ENCODE data around the gene CRMP1. TPM values are rescaled to one million over a fixed set of nuclear protein-coding genes. Genes with fewer than 3 reads are reported as not detected.

Gene CRMP1
- total RNA-seq, 1 experiment from 2014 or later = not detected

DNA sequence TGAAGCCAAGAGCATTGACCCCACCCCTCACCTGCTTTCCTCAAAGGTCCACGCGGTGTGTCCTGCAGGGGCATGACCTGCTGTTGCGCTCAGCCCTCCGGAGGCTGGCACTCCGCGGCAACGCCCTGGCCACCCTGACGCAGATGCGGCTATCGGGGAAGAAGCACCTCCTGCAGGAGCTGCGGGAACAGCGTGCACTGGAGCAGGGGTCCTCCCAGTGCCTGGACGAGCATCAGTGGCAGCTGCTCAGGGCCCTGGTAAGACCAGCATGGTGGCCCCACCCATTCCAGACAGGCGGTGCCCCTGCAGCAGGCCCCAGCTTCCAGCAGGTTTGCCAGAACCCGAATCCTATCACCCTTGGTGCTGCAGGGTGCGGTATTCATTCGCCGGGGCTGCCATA is 95.9 kb downstream of the CRMP1 start:
- no TSS peak for BruUV-seq (replicated peaks)
- TF ChIP-seq EZH2 (IDR thresholded peaks at IDR 0.05; ENCODE audit: low read length, unreplicated experiment) (no peak), CTCF (conservative IDR thresholded peaks at IDR 0.05; ENCODE audit: low read depth, low read length) (no peak), EZH2phosphoT487 (IDR thresholded peaks at IDR 0.05; ENCODE audit: borderline replicate concordance, low read length) (no peak)
- Histone ChIP-seq H3K4me2 (ENCODE audit: low read length) (no peak overlapping the region), H3K27ac (ENCODE audit: low read length) (no peak overlapping the region), H3K9me3 (ENCODE audit: low read length) (no peaks in the 10 kb centered on the region), H3K27me3 (ENCODE audit: low read length) (no peaks in the 10 kb centered on the region), H3K36me3 (ENCODE audit: low read depth, low read length) (0 out of 2 replicates have a peak, but pooled peaks cover 4% of the 10 kb centered on the region), H3K4me3 (ENCODE audit: low read length) (no peak overlapping the region), H2AFZ (ENCODE audit: low read length) (no peak overlapping the region), H3F3A (ENCODE audit: low read length, unreplicated experiment) (no peaks in the 10 kb centered on the region), H3K79me2 (ENCODE audit: low read length) (no peaks in the 10 kb centered on the region), H4K20me1 (ENCODE audit: low read length) (no peaks in the 10 kb centered on the region), H3K9me2 (replicated peaks; ENCODE audit: low read length) (no peaks in the 10 kb centered on the region), H3K9ac (ENCODE audit: low read length) (no peak overlapping the region), H3K4me1 (ENCODE audit: insufficient read depth, low read length) (no peaks in the 10 kb centered on the region)
- intact Hi-C loops (cut with micrococcal nuclease) = loop anchor here (10.0 kb wide), 1 partner anchor 422 kb away; no protein-coding TSS in a partner anchor
- ChIA-PET CTCF (no interaction called here), POLR2A (ENCODE audit: unreplicated experiment) (no interaction called here)
- DNase-seq (no peak), ATAC-seq (no peak)

GRCh38 chr4:5795580-5795979 is 97.3 kb downstream of the CRMP1 start:
- no peak overlapping the region for H3K4me3 ChIP-seq (ENCODE audit: low read length)
- no peaks in the 10 kb centered on the region for H3K27me3 ChIP-seq (ENCODE audit: low read length)
- H3K4me1 ChIP-seq (ENCODE audit: insufficient read depth, low read length) = no peaks in the 10 kb centered on the region
- H3K27ac ChIP-seq (ENCODE audit: low read length) = no peak overlapping the region
- 0 out of 2 replicates have a peak, but pooled peaks cover 4% of the 10 kb centered on the region for H3K36me3 ChIP-seq (ENCODE audit: low read depth, low read length)
- ATAC-seq (no peak), DNase-seq (no peak)
- H3K79me2 ChIP-seq (ENCODE audit: low read length) = no peaks in the 10 kb centered on the region
- no peaks in the 10 kb centered on the region for H4K20me1 ChIP-seq (ENCODE audit: low read length)
- H3F3A ChIP-seq (ENCODE audit: low read length, unreplicated experiment) = no peaks in the 10 kb centered on the region
- H3K9me3 ChIP-seq (ENCODE audit: low read length) = no peaks in the 10 kb centered on the region
- no peaks in the 10 kb centered on the region for H3K9me2 ChIP-seq (replicated peaks; ENCODE audit: low read length)
- no peak overlapping the region for H3K9ac ChIP-seq (ENCODE audit: low read length)
- no peak overlapping the region for H2AFZ ChIP-seq (ENCODE audit: low read length)
- ChIA-PET CTCF (no interaction called here), POLR2A (ENCODE audit: unreplicated experiment) (no interaction called here)
- BruUV-seq (replicated peaks) = no TSS peak
- intact Hi-C loops (cut with micrococcal nuclease) = loop anchor here (10.0 kb wide), 1 partner anchor 421 kb away; no protein-coding TSS in a partner anchor
- no peak overlapping the region for H3K4me2 ChIP-seq (ENCODE audit: low read length)
- TF ChIP-seq EZH2phosphoT487 (IDR thresholded peaks at IDR 0.05; ENCODE audit: borderline replicate concordance, low read length) = no peak
- TF ChIP-seq EZH2 (IDR thresholded peaks at IDR 0.05; ENCODE audit: low read length, unreplicated experiment) = no peak
- no peak for TF ChIP-seq CTCF (conservative IDR thresholded peaks at IDR 0.05; ENCODE audit: low read depth, low read length)

DNA sequence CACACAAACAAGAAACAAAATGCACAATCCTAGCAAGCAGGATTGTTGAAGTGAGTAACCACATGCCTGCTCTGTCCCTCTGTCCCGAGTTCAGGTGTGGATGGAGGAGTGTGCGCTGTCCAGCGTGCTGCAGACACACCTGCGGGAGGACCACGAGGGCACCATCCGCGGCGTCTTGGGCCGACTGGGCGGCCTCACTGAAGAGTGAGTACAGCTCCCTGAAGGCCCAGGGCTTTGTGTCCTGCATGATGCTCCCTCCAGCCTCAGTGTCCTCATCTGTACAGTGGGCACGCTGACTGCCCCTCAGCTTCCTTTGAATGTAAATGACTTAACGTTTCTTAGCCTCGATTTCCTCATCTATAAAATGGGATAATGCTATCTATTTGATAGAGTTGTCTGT is 99.4 kb downstream of the CRMP1 start:
- Histone ChIP-seq H3K27me3 (ENCODE audit: low read length) (no peaks in the 10 kb centered on the region), H3K9me2 (replicated peaks; ENCODE audit: low read length) (no peaks in the 10 kb centered on the region), H3K79me2 (ENCODE audit: low read length) (no peaks in the 10 kb centered on the region), H3F3A (ENCODE audit: low read length, unreplicated experiment) (no peaks in the 10 kb centered on the region), H3K4me1 (ENCODE audit: insufficient read depth, low read length) (no peaks in the 10 kb centered on the region), H3K9ac (ENCODE audit: low read length) (no peak overlapping the region), H3K36me3 (ENCODE audit: low read depth, low read length) (0 out of 2 replicates have a peak, but pooled peaks cover 4% of the 10 kb centered on the region), H3K4me2 (ENCODE audit: low read length) (no peak overlapping the region), H3K9me3 (ENCODE audit: low read length) (no peaks in the 10 kb centered on the region), H4K20me1 (ENCODE audit: low read length) (no peaks in the 10 kb centered on the region), H2AFZ (ENCODE audit: low read length) (no peak overlapping the region), H3K4me3 (ENCODE audit: low read length) (no peak overlapping the region), H3K27ac (ENCODE audit: low read length) (no peak overlapping the region)
- TF ChIP-seq EZH2phosphoT487 (IDR thresholded peaks at IDR 0.05; ENCODE audit: borderline replicate concordance, low read length) (no peak), CTCF (conservative IDR thresholded peaks at IDR 0.05; ENCODE audit: low read depth, low read length) (no peak), EZH2 (IDR thresholded peaks at IDR 0.05; ENCODE audit: low read length, unreplicated experiment) (no peak)
- no TSS peak for BruUV-seq (replicated peaks)
- CTCF ChIA-PET = no interaction called here
- DNase-seq (no peak), ATAC-seq (no peak)
- intact Hi-C loops (cut with micrococcal nuclease) = loop anchor here (10.0 kb wide), 1 partner anchor 419 kb away; no protein-coding TSS in a partner anchor
- POLR2A ChIA-PET (ENCODE audit: unreplicated experiment) = no interaction called here

Measured in PC-3 (cell line).